ENCODE data around the gene ALG12. TPM values are rescaled to one million over a fixed set of nuclear protein-coding genes. Genes with fewer than 3 reads are reported as not detected.
"Not testable (repeated sequence)": the region's sequence is repeated elsewhere in the genome, so short reads cannot be mapped to it uniquely, and the experiment has no call there.

Gene ALG12
- total RNA-seq, 2 experiments from 2014 or later = 7.4 to 9.6 TPM

GRCh38 chr22:49853981-49854831 lies 64.0 kb downstream of the ALG12 start:
- H3K9me3 Mint-ChIP-seq = no peaks in the 10 kb centered on the region
- peak; percentile 34 for DNase-seq
- peak overlapping the region; percentile 81 for H3K27ac Mint-ChIP-seq
- peaks cover 48% of the 10 kb centered on the region for H3K4me1 Mint-ChIP-seq (ENCODE audit: low read depth)
- H3K27me3 Mint-ChIP-seq (ENCODE audit: low read depth) = peaks cover 5% of the 10 kb centered on the region
- intact Hi-C loops (cut with micrococcal nuclease) = loop anchor here (1.0 to 5.0 kb wide), 4 partner anchors 15 to 67 kb away; partner anchors contain the start of genes ALG12 and CRELD2
- CTCF ChIA-PET = interaction anchor here (1.2 to 2.4 kb wide), 2 partner anchors 10 to 176 kb away, joined by 3 to 9 read pairs; no protein-coding TSS in a partner anchor
- peak overlapping the region; percentile 95 for H3K4me3 Mint-ChIP-seq
- peaks cover 3% of the 10 kb centered on the region for H3K36me3 Mint-ChIP-seq (ENCODE audit: low read depth)

GRCh38 chr22:49852898-49853894 lies 65.0 kb downstream of the ALG12 start, which contains the start of gene ZBED4:
ZBED4 (plus strand) TSS chr22:49853844; CDS start chr22:49883663, 29,819 bp downstream.
- peak within 1 kb of the TSS; percentile 81 for H3K27ac Mint-ChIP-seq
- intact Hi-C loops (cut with micrococcal nuclease) = loop anchor here (1.0 to 5.0 kb wide), 4 partner anchors 14 to 66 kb away; partner anchors contain the start of genes ALG12 and CRELD2
- H3K36me3 Mint-ChIP-seq (ENCODE audit: low read depth) = peaks cover 3% of the 10 kb centered on the region
- peaks cover 5% of the 10 kb centered on the region for H3K27me3 Mint-ChIP-seq (ENCODE audit: low read depth)
- peak within 1 kb of the TSS; percentile 95 for H3K4me3 Mint-ChIP-seq
- no peaks in the 10 kb centered on the region for H3K9me3 Mint-ChIP-seq
- CTCF ChIA-PET = no interaction called here
- peak; percentile 98 for DNase-seq
- H3K4me1 Mint-ChIP-seq (ENCODE audit: low read depth) = peaks cover 42% of the 10 kb centered on the region

GRCh38 chr22:49852568-49852897 lies 65.7 kb downstream of the ALG12 start:
- DNase-seq; H3K9me3 Mint-ChIP-seq; H3K36me3 Mint-ChIP-seq (ENCODE audit: low read depth); H3K27me3 Mint-ChIP-seq (ENCODE audit: low read depth); CTCF ChIA-PET: not testable (repeated sequence)
- intact Hi-C loops (cut with micrococcal nuclease) = loop anchor here (5.0 kb wide), 1 partner anchor 65 kb away; no protein-coding TSS in a partner anchor
- H3K4me3 Mint-ChIP-seq = peak overlapping the region; percentile 73
- peak overlapping the region; percentile 36 for H3K27ac Mint-ChIP-seq
- peaks cover 40% of the 10 kb centered on the region for H3K4me1 Mint-ChIP-seq (ENCODE audit: low read depth)

- peak overlapping the region; percentile 46 for H3K4me3 Mint-ChIP-seq
- CTCF ChIA-PET = interaction anchor here (1.0 kb wide), 1 partner anchor 12 kb away, joined by 4 read pairs; no protein-coding TSS in a partner anchor
- peak overlapping the region; percentile 4 for H3K27ac Mint-ChIP-seq
- H3K9me3 Mint-ChIP-seq = no peaks in the 10 kb centered on the region
- H3K4me1 Mint-ChIP-seq (ENCODE audit: low read depth) = peaks cover 35% of the 10 kb centered on the region
- peaks cover 8% of the 10 kb centered on the region for H3K27me3 Mint-ChIP-seq (ENCODE audit: low read depth)
- no peak for DNase-seq
- H3K36me3 Mint-ChIP-seq (ENCODE audit: low read depth) = peaks cover 3% of the 10 kb centered on the region
- intact Hi-C loops (cut with micrococcal nuclease) = loop anchor here (5.0 kb wide), 1 partner anchor 64 kb away; no protein-coding TSS in a partner anchor
Measured at GRCh38 chr22:49850959-49851802, 67.1 kb downstream of the ALG12 start.

Small RNA genes within 50 kb of the gene (microRNA-seq; reads per million reads assigned to microRNA genes)
- 2.2 reads per million for gene MIR6821 (ENCODE audit: borderline microRNAs expressed, borderline replicate concordance)

Other genes starting within 250 kb of the ALG12 start
- gene BRD1, start 90.6 kb downstream of the ALG12 start, total RNA-seq = 10 to 100 TPM; 26.0 to 27.0 TPM
- 10 to 100 TPM; 13.0 to 13.1 TPM for gene ZBED4, start 64.6 kb downstream of the ALG12 start, total RNA-seq
- gene CRELD2, start 196 bp upstream of the ALG12 start, total RNA-seq = 10 to 100 TPM; 15.3 to 16.2 TPM
- 100 to 1,000 TPM; 202 to 210 TPM for gene PIM3, start 42.3 kb upstream of the ALG12 start, total RNA-seq
- under 1 TPM; 0.12 to 0.15 TPM for gene IL17REL, start 94.3 kb upstream of the ALG12 start, total RNA-seq
- not detected for gene TTLL8, start 139.9 kb upstream of the ALG12 start, total RNA-seq
- under 1 TPM in 1 of 2 experiments, not detected in 1; 0.05 TPM for gene MLC1, start 167.0 kb upstream of the ALG12 start, total RNA-seq
- gene MOV10L1, start 171.6 kb upstream of the ALG12 start, total RNA-seq = not detected